Esophagus squamous epithelium (tissue), 5 donors: Measurements from ENCODE around the gene C17orf67. TPM values are rescaled to one million over a fixed set of nuclear protein-coding genes. Genes with fewer than 3 reads are reported as not detected.

Experiments
- DNase-seq: peaks from one replicate; lab custom pipeline; 2025; lab: John Stamatoyannopoulos, UW
- H3K27ac ChIP-seq, 4 donors: fragments of 200-600 bp; sonication (generic); one replicate each; pipeline ENCODE4 v1.5.1; 2016 to 2019; ENCODE audit warnings: mild to moderate bottlenecking in 1 of 4
- H3K27me3 ChIP-seq, 4 donors: fragments of 200-600 bp; sonication (generic); 1 replicate in 3 of 4; 2 replicates in 1 of 4; pipeline versions ENCODE4 v1.5.1 to v1.6.0; 2017 to 2021; ENCODE audit warnings: antibody characterized with exemption in 1 of 4
- H3K36me3 ChIP-seq, 3 donors: fragments of 200-600 bp; sonication (generic); one replicate each; pipeline ENCODE4 v1.5.1; 2016 to 2019
- H3K4me1 ChIP-seq, 3 donors: fragments of 200-600 bp; sonication (generic); one replicate each; pipeline ENCODE4 v1.5.1; 2017 to 2019
- H3K4me3 ChIP-seq, 4 donors: fragments of 200-600 bp; sonication (generic); 1 replicate in 3 of 4; 2 replicates in 1 of 4; pipeline ENCODE4 v1.5.1; 2016 to 2019; ENCODE audit warnings: mild to moderate bottlenecking in 2 of 4, moderate library complexity in 1 of 4
- H3K9me3 ChIP-seq, 3 donors: fragments of 200-600 bp; sonication (generic); one replicate each; pipeline ENCODE4 v1.5.1; 2016 to 2019
- CTCF ChIP-seq, 6 experiments: fragments of 450-650 bp in 4 of 6; fragments of 200-600 bp in 2 of 6; sonication (generic) in 2 of 6; IDR thresholded peaks; one replicate each; pipeline ENCODE4 v1.5.1; 2016 to 2019; ENCODE audit warnings: antibody characterized with exemption in 6 of 6, mild to moderate bottlenecking in 4 of 6, moderate library complexity in 4 of 6
- POLR2A ChIP-seq, 4 donors: fragments of 450-650 bp; IDR thresholded peaks; one replicate each; pipeline ENCODE4 v1.6.1; 2017; ENCODE audit warnings: antibody characterized with exemption in 4 of 4, mild to moderate bottlenecking in 4 of 4, moderate library complexity in 3 of 4
- WGBS, 2 donors: methylation state at CpG; one replicate each; pipeline ENCODE4 v1.1.5; 2018; 5-methylcytosine and 5-hydroxymethylcytosine counted together
- intact Hi-C: fragments of 100-400 bp; cut with DNase I; formaldehyde crosslinking; loops from one replicate; pipeline ENCODE4 v1.15.0; 2022
- total RNA-seq, 4 donors: library from RNA; depleted of rRNA; stranded (reverse); fragments of >200 nt; gene quantifications; one replicate each; pipeline ENCODE4 v1.1.0, GENCODE V29; 2016
- donor health status: DM: yes; HTN: yes; CAD: no.

Gene C17orf67
- total RNA-seq, 4 donors from 2014 or later: 0.27 to 1.7 (median 0.53) TPM

GRCh38 chr17:56866496-56866895 is 32.8 kb upstream of the C17orf67 start:
- TF ChIP-seq POLR2A (IDR thresholded peaks at IDR 0.05): no peak
- no peak for TF ChIP-seq CTCF (IDR thresholded peaks at IDR 0.05)
- 39 to 94% methylated on average over 3 of the region's 3 CpGs for WGBS, 2 donors
- DNase-seq: no peak
- peaks cover 0 to 32% (median 0%) of the 10 kb centered on the region in 3 donors for H3K36me3 ChIP-seq
- no peak overlapping the region for H3K27ac ChIP-seq
- no peaks in the 10 kb centered on the region for H3K9me3 ChIP-seq
- intact Hi-C loops: no loop called here
- H3K4me3 ChIP-seq: no peak overlapping the region
- no peaks in the 10 kb centered on the region for H3K27me3 ChIP-seq
- H3K4me1 ChIP-seq: no peaks in the 10 kb centered on the region

- H3K27ac ChIP-seq: no peak overlapping the region
- TF ChIP-seq CTCF (IDR thresholded peaks at IDR 0.05): no peak
- TF ChIP-seq POLR2A (IDR thresholded peaks at IDR 0.05): no peak
- H3K36me3 ChIP-seq: peaks cover 0 to 36% (median 0%) of the 10 kb centered on the region in 3 donors
- no peaks in the 10 kb centered on the region for H3K9me3 ChIP-seq
- intact Hi-C loops: no loop called here
- H3K4me1 ChIP-seq: no peaks in the 10 kb centered on the region
- WGBS, 2 donors: 81 to 90% methylated on average over 5 of the region's 5 CpGs
- DNase-seq: no peak
- H3K27me3 ChIP-seq: no peaks in the 10 kb centered on the region
- no peak overlapping the region for H3K4me3 ChIP-seq
These were observed 32.4 kb upstream of the C17orf67 start for GRCh38 chr17:56866076-56866475.

GRCh38 chr17:56863974-56864373 is 30.3 kb upstream of the C17orf67 start:
- DNase-seq: no peak
- intact Hi-C loops: no loop called here
- Histone ChIP-seq H3K27me3 (no peaks in the 10 kb centered on the region), H3K36me3 (peaks cover 0 to 57% (median 5%) of the 10 kb centered on the region in 3 donors), H3K4me1 (no peaks in the 10 kb centered on the region), H3K4me3 (no peak overlapping the region), H3K9me3 (no peaks in the 10 kb centered on the region), H3K27ac (no peak overlapping the region)
- 79 to 100% methylated on average over 3 of the region's 3 CpGs for WGBS, 2 donors
- no peak for TF ChIP-seq POLR2A (IDR thresholded peaks at IDR 0.05)
- TF ChIP-seq CTCF (IDR thresholded peaks at IDR 0.05): no peak

- Histone ChIP-seq H3K27me3 (no peaks in the 10 kb centered on the region), H3K27ac (no peak overlapping the region), H3K4me3 (no peak overlapping the region), H3K36me3 (peaks cover 0 to 78% (median 5%) of the 10 kb centered on the region in 3 donors), H3K4me1 (no peaks in the 10 kb centered on the region), H3K9me3 (no peaks in the 10 kb centered on the region)
- DNase-seq: no peak
- no peak for TF ChIP-seq POLR2A (IDR thresholded peaks at IDR 0.05)
- TF ChIP-seq CTCF (IDR thresholded peaks at IDR 0.05): no peak
- 79 to 86% methylated on average over 3 of the region's 3 CpGs for WGBS, 2 donors
- intact Hi-C loops: no loop called here
These were observed 28.2 kb upstream of the C17orf67 start for GRCh38 chr17:56861899-56862298.

- intact Hi-C loops: no loop called here
- TF ChIP-seq CTCF (IDR thresholded peaks at IDR 0.05) (no peak), POLR2A (IDR thresholded peaks at IDR 0.05) (no peak)
- Histone ChIP-seq H3K4me1 (no peaks in the 10 kb centered on the region), H3K27ac (no peak overlapping the region), H3K36me3 (peaks cover 0 to 78% (median 0%) of the 10 kb centered on the region in 3 donors), H3K9me3 (no peaks in the 10 kb centered on the region), H3K27me3 (no peaks in the 10 kb centered on the region), H3K4me3 (no peak overlapping the region)
- WGBS, 2 donors: 65 to 91% methylated on average over 3 of the region's 3 CpGs
- DNase-seq: no peak
These were observed 17.3 kb upstream of the C17orf67 start for GRCh38 chr17:56851008-56851407.
